T-helper 2 cell (primary cell): Measurements from ENCODE around the gene SIGLEC8.
A peak's percentile ranks its signal among the peaks of the same experiment; 100 is the strongest.
"Not testable (repeated sequence)": the region's sequence is repeated elsewhere in the genome, so short reads cannot be mapped to it uniquely, and the experiment has no call there.

Source experiments
- DNase-seq, 5 experiments: peaks; one replicate each; pipeline versions ENCODE4 v3.0.0 to v3.0.0-alpha.2; 2012 to 2022

Gene SIGLEC8

DNA sequence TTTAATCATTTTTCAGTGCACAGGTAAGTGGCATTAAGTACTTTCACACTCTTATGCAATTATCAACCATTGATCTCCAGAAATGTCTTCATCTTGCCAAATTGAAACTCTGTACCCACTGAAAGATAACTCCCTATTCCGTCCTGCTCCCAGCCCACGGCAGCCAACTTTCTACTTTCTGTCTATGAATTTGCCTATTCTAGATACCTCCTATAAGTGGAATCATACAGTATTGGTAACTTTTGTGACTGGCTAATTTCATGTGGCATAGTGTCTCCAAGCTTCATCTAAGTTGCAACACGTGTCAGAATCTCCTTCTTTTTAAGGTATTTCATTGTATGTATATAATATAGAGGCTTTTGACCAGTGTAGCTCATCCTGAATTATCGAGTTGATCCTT lies 14.4 kb upstream of the SIGLEC8 start:
- no peak for DNase-seq

DNA sequence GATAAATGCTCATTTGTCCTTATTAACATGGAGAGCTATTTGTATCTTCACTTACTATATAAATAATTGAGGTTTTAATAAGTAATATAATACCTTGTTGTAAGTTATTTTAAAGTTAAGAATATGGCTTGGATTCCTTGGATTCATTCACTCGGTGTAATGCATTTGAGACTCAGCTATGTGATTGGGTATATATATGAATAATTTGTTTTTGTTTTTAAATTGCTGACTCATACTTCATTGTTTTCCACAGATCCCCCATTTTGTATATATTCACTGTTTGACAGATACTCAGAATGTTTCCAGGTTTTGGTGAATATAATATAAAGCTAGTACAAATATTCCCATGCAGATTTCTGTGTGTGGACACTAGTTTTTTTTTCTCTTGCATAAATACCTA lies 13.3 kb upstream of the SIGLEC8 start:
- no peak for DNase-seq

- no peak for DNase-seq
Observed at GRCh38 chr19:51470966-51471365, 12.7 kb upstream of the SIGLEC8 start.

DNA sequence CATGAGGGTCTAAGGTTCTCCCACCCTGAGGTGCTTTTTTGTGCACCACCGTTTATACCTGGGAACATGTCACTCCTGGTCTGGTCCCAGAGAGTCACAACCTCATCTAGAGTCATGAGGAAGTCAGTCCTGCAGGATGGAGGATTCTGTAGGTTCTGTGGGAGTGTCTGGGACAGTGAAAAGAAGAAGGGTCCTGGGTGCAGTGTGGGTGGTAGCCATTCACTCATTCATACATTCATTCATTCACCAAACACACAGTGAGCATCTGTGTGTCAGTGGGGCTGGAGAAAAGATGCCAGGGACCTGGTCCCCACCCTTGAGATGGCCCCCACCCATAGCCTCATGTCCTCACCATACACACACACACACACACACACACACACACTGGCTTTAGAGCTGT lies 11.4 kb upstream of the SIGLEC8 start:
- DNase-seq = no peak

- DNase-seq = no peak
Observed at GRCh38 chr19:51469162-51469561, 10.9 kb upstream of the SIGLEC8 start.

DNA sequence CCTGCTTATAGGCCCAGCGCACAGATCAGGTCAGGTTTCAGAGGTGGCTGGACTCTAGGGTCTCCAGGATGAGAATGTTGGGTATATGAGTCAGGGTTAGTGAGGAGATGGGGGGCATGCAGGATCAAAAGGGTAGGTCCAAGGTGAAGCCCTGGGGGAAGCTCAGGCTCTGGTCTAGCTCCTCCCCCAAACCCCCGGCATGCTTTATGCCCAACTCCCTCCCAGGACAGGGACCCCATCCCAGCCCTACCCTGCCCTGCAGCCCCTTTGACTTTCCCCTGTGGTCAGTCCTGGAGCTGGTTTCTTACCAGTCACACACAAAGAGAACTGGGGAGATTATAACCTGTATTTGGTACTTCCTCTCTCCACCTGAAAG lies 10.3 kb upstream of the SIGLEC8 start:
- DNase-seq = no peak

- DNase-seq = peak in 1 of 5 experiments; percentile 23
Observed at GRCh38 chr19:51467864-51468544, 9.8 kb upstream of the SIGLEC8 start.

- DNase-seq = no peak
Observed at GRCh38 chr19:51466723-51467122, 8.5 kb upstream of the SIGLEC8 start.

- DNase-seq = not testable (repeated sequence)
Observed at GRCh38 chr19:51463976-51464581, 5.8 kb upstream of the SIGLEC8 start.

GRCh38 chr19:51462681-51463080 lies 4.4 kb upstream of the SIGLEC8 start:
- DNase-seq = no peak

- no peak for DNase-seq
Observed at GRCh38 chr19:51462276-51462675, 4.0 kb upstream of the SIGLEC8 start.

DNA sequence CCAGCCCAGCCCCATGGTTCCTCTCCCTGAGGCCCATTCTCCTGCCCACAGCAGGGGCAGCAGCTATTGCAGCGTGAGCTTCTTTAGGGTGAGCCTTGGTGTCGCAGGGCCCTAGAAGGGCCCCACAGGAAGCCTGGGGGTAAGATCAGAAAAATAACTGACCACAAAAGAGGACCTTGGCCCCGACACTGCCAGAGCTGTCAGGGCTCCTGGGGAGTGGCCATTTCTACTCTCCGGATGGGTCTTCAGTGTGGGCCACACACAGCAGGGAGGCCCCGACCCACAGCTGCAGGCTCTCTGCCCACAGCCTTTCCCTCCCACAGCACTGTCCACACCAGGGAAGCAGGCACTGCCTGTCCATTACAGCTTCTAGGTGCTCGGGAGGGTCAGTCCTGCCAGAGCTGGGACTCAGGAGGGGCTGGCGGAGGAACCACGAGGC lies 3.5 kb upstream of the SIGLEC8 start:
- no peak for DNase-seq

GRCh38 chr19:51460164-51460992 lies 2.1 kb upstream of the SIGLEC8 start:
- peak in 1 of 5 experiments; percentile 30 for DNase-seq

DNA sequence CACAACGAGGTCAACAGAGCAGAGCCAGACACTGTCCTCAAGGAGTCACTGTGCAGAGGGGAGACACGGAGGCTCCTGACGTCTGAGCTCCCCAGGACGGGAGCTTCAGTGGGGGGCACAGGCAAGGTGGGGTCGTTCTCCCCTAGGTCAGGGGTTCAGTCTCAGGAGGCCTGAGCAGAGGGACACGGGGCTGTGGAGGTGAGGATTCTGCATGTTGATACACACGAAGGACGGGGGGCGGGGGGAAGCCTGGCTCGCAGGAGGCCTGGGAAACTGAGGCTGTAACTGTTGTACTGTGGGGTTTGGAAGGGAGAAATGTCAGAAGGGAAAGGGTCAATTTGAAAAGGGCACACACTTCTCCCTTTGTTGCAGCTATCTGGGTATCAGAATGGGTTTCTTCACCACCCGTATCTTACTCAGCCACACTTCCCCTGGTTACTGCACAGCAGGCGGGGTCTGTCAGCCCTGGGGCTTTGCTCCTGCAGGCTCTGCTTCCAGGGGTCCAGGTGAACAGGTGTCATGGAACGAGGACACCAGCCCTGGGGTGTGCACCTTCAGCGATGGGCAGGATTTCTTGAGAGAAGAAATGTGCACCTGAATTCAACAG lies 748 bp upstream of the SIGLEC8 start:
- DNase-seq = no peak

DNA sequence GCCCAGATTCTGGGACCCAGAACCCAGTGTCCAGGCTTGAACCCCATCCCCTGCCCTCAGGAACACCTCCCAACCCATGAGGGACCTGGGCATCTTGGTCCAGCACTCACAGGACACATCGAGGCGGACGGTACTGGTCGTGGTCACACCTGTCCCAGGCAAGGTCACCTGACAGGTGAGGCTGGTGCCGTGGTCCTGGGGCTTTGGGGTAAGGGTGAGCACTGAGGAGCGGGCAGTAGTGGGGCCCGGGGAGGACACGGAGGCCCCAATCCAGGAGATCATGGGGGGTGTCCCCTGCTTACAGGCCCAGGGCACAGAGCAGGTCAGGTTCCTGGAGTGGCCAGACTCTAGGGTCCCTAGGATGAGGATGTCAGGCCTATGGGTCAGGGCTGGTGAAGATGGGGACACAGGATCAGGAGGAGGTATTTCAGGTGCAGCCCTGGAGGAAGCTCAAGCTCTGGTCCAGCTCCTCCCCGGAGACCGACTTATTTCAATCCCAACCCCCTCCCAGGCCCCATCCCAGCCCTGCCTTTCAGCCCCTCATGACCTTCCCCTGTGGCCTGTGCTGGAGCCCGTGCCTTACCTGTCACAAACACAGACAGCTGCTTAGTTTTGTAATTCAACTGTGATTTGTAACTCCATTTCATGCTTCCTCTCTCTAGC lies 772 bp downstream of the SIGLEC8 start:
- no peak for DNase-seq

- DNase-seq = no peak
Observed at GRCh38 chr19:51456541-51457290, 1.5 kb downstream of the SIGLEC8 start.

- peak in 2 of 5 experiments; percentile 17 to 69 for DNase-seq
Observed at GRCh38 chr19:51450730-51451307, 7.4 kb downstream of the SIGLEC8 start.

DNA sequence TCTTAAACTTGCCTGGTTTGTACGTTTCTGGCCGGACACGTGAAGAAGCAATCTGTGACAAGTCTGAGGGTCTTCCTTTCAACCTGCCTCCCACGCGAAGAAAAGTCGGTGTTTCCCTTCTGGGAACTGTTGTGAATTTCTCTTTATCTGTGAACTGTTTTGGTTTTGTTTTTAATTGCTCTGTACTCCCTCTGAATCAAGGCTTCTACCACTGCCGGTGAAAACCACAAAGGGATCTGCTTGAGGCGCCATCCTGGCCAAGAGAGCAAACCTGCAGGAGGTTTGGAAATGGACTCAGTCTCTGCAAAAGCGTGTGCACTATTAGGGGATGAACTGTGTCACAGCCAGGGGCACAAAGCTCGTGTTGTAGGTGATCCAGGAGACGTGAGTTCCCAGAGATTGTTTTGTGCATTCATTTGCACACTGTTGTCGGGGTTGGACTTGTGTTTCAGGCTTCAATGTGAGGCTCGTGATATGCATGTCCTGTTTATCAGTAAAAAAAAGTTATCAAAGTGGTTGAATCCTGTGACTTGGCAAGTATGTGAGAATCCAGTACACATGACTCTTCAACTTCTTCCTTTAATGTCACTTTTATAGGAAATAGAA lies 9.7 kb downstream of the SIGLEC8 start:
- DNase-seq = peak in 2 of 5 experiments; percentile 10 to 83

GRCh38 chr19:51448011-51448410 lies 10.2 kb downstream of the SIGLEC8 start:
- DNase-seq = no peak

- DNase-seq = not testable (repeated sequence)
Observed at GRCh38 chr19:51447510-51447909, 10.7 kb downstream of the SIGLEC8 start.
